ENCODE results near the gene CAPZA1.

GRCh38 chr1:112637254-112638109 lies 17.9 kb downstream of the CAPZA1 start:
- TF ChIP-seq CTCF (conservative IDR thresholded peaks at IDR 0.05; ENCODE audit: low read depth, low read length) (no peak), EZH2 (IDR thresholded peaks at IDR 0.05; ENCODE audit: borderline replicate concordance, low read depth, low read length, poor library complexity, severe bottlenecking) (no peak)
